K562 (cell line): ENCODE results near the gene ACTBL2. TPM values are rescaled to one million over a fixed set of nuclear protein-coding genes. Genes with fewer than 3 reads are reported as not detected.

ENCODE experiments used
- ATAC-seq: fragments of 200-7000 bp; cut with Tn5 transposase; 3 replicates; pipeline ENCODE4 v1.9.1; 2020; ENCODE audit warnings: moderate library complexity
- BruUV-seq: library from RNA; stranded (reverse); fragments of 400-500 nt; replicated peaks from 2 replicates; lab custom pipeline; 2021; lab: Mats Ljungman, UMichigan
- CTCF ChIA-PET: fragments of 300-600 bp; formaldehyde crosslinking; extraction: SDS; loops from one replicate; lab custom pipeline; 2021; ENCODE audit warnings: low intra/inter-chr PET ratio; lab: Yijun Ruan, JAX
- POLR2A ChIA-PET: fragments of 300-600, 350-650 bp; sonication (Branson Sonifier 250); formaldehyde crosslinking; extraction: SDS; loops from one replicate; lab custom pipeline; 2021; ENCODE audit warnings: antibody characterized with exemption, inconsistent platforms; lab: Yijun Ruan, JAX
- DNase-seq, 4 experiments: peaks; one replicate each; pipeline versions ENCODE4 v3.0.0 to v3.0.0-alpha.2; 2011 to 2018; ENCODE audit warnings: low spot score in 3 of 4, mixed read lengths in 3 of 4; ENCODE audit errors: extremely low read depth in 1 of 4
- FAIRE-seq: peaks from 2 replicates; lab custom pipeline; 2011; peaks lifted over from hg19 to GRCh38; lab: Jason Lieb, UNC
- H2AFZ ChIP-seq: 2 replicates; pipeline ENCODE4 v1.6.0; 2011; ENCODE audit warnings: low read depth, low read length, control low read depth, inconsistent platforms
- H3K27ac ChIP-seq: fragments of 200-600 bp; 3 replicates; pipeline ENCODE4 v1.8.0; 2011; ENCODE audit warnings: low read depth, mild to moderate bottlenecking, control low read depth, inconsistent platforms, low read length, moderate library complexity, mixed read lengths; ENCODE audit errors: extremely low read depth
- H3K27me3 ChIP-seq, 2 experiments: fragments of 300-600 bp in 1 of 2; 2 replicates in 1 of 2; 3 replicates in 1 of 2; pipeline versions ENCODE4 v1.6.0 to v1.8.0; 2011; ENCODE audit warnings: inconsistent platforms in 2 of 2, low read length in 2 of 2, mild to moderate bottlenecking in 1 of 2, mixed read lengths in 1 of 2, moderate library complexity in 1 of 2; ENCODE audit not compliant: control insufficient read depth in 2 of 2, insufficient read depth in 2 of 2
- H3K36me3 ChIP-seq: fragments of 300-600 bp; 3 replicates; pipeline ENCODE4 v1.8.0; 2011; ENCODE audit warnings: mild to moderate bottlenecking, low read length, inconsistent platforms; ENCODE audit not compliant: control insufficient read depth, insufficient read depth
- H3K4me1 ChIP-seq, 2 experiments: fragments of 200-600 bp in 1 of 2; replicated peaks in 1 of 2; 2 replicates in 1 of 2; 3 replicates in 1 of 2; pipeline versions ENCODE4 v1.5.1 to v1.8.0; 2011; ENCODE audit warnings: inconsistent platforms in 2 of 2, low read length in 2 of 2, mild to moderate bottlenecking in 1 of 2, mixed read lengths in 1 of 2, moderate library complexity in 1 of 2; ENCODE audit not compliant: control insufficient read depth in 2 of 2, insufficient read depth in 2 of 2
- H3K4me2 ChIP-seq: 2 replicates; pipeline ENCODE4 v1.6.1; 2011; ENCODE audit warnings: low read length, control low read depth, inconsistent platforms, mixed read lengths; ENCODE audit not compliant: insufficient read depth
- H3K4me3 ChIP-seq: fragments of 200-600 bp; sonication (generic), shearing (Covaris generic); 2 replicates; pipeline ENCODE4 v1.5.1; 2016; ENCODE audit warnings: control low read depth, inconsistent platforms
- H3K79me2 ChIP-seq: fragments of 200-600 bp; 3 replicates; pipeline ENCODE4 v1.8.0; 2011; ENCODE audit warnings: low read length, inconsistent platforms; ENCODE audit not compliant: control insufficient read depth, insufficient read depth
- H3K9ac ChIP-seq, 2 experiments: 2 replicates each; pipeline versions ENCODE4 v1.6.0 to v1.6.1; 2011; ENCODE audit warnings: low read depth in 2 of 2, low read length in 2 of 2, control low read depth in 1 of 2, inconsistent platforms in 1 of 2, mild to moderate bottlenecking in 1 of 2, mixed read lengths in 1 of 2; ENCODE audit not compliant: insufficient read depth in 1 of 2
- H3K9me1 ChIP-seq: one replicate; pipeline ENCODE4 v1.6.0; 2011; ENCODE audit warnings: inconsistent platforms, mild to moderate bottlenecking, low read length, moderate library complexity; ENCODE audit not compliant: control insufficient read depth, insufficient read depth
- H3K9me3 ChIP-seq: replicated peaks from 2 replicates; pipeline ENCODE4 v1.5.1; 2011; ENCODE audit warnings: low read depth, low read length, inconsistent platforms; ENCODE audit not compliant: control insufficient read depth, insufficient read depth
- H4K20me1 ChIP-seq: replicated peaks from 2 replicates; pipeline ENCODE4 v1.6.1; 2011; ENCODE audit warnings: low read length, inconsistent platforms, mixed read lengths; ENCODE audit not compliant: control insufficient read depth, insufficient read depth
- AFF4 ChIP-seq: sonication (generic); formaldehyde crosslinking; IDR thresholded peaks from 2 replicates; pipeline ENCODE4 v1.8.0; 2023; ENCODE audit warnings: mild to moderate bottlenecking, missing genetic modification reagents
- ATF4 ChIP-seq: fragments of 450-650 bp; formaldehyde crosslinking; IDR thresholded peaks from 2 replicates; pipeline ENCODE4 v1.4.0; 2022; ENCODE audit warnings: mild to moderate bottlenecking, moderate library complexity
- E2F3 ChIP-seq: fragments of 250-450 bp; sonication (Bioruptor Pico); IDR thresholded peaks from 2 replicates; pipeline ENCODE4 v1.4.0; 2020; ENCODE audit warnings: mild to moderate bottlenecking
- ELK3 ChIP-seq: fragments of 450-650 bp; formaldehyde crosslinking; IDR thresholded peaks from 2 replicates; pipeline ENCODE4 v1.4.0; 2020; ENCODE audit warnings: mild to moderate bottlenecking
- EWSR1 ChIP-seq: fragments of 450-650 bp; IDR thresholded peaks from 2 replicates; pipeline ENCODE4 v1.6.1; 2018; ENCODE audit warnings: borderline replicate concordance, mild to moderate bottlenecking, low read depth, moderate library complexity; ENCODE audit not compliant: partially characterized antibody
- HDAC1 ChIP-seq, 2 experiments: fragments of 450-650 bp; IDR thresholded peaks; 2 replicates each; pipeline ENCODE4 v1.6.1; 2016 to 2017; ENCODE audit warnings: inconsistent platforms in 1 of 2, mild to moderate bottlenecking in 1 of 2, moderate library complexity in 1 of 2
- HDGF ChIP-seq: fragments of 450-650 bp; IDR thresholded peaks from 2 replicates; pipeline ENCODE4 v1.6.1; 2016
- MYBL2 ChIP-seq, 2 experiments: fragments of 450-650 bp in 1 of 2; sonication (generic) in 1 of 2; formaldehyde crosslinking in 1 of 2; IDR thresholded peaks; 2 replicates each; pipeline versions ENCODE4 v1.6.1 to v1.8.1; 2017 to 2022; ENCODE audit warnings: borderline replicate concordance in 1 of 2, inconsistent platforms in 1 of 2, low read depth in 1 of 2, mild to moderate bottlenecking in 1 of 2, missing genetic modification reagents in 1 of 2, moderate library complexity in 1 of 2
- PHF21A ChIP-seq: fragments of 450-650 bp; IDR thresholded peaks from 2 replicates; pipeline ENCODE4 v1.6.1; 2017; ENCODE audit warnings: low read depth, borderline replicate concordance
- TARDBP ChIP-seq: fragments of 450-650 bp; IDR thresholded peaks from 2 replicates; pipeline ENCODE4 v1.6.1; 2016
- ZC3H4 ChIP-seq: sonication (generic); formaldehyde crosslinking; IDR thresholded peaks from 2 replicates; pipeline ENCODE4 v1.9.0; 2021; ENCODE audit warnings: missing genetic modification reagents, borderline replicate concordance
- ZC3H8 ChIP-seq: fragments of 450-650 bp; IDR thresholded peaks from 2 replicates; pipeline ENCODE4 v1.6.1; 2017
- ZNF184 ChIP-seq: sonication (generic); formaldehyde crosslinking; IDR thresholded peaks from 2 replicates; pipeline ENCODE4 v1.5.0; 2020; ENCODE audit warnings: missing genetic modification reagents
- ZNF75A ChIP-seq: fragments of 450-650 bp; formaldehyde crosslinking; IDR thresholded peaks from 2 replicates; pipeline ENCODE4 v1.4.0; 2020; ENCODE audit warnings: mild to moderate bottlenecking
- ZNF785 ChIP-seq: fragments of 250-450 bp; sonication (Bioruptor Pico); IDR thresholded peaks from 2 replicates; pipeline ENCODE4 v1.4.0; 2020; ENCODE audit warnings: mild to moderate bottlenecking
- WGBS: fragments of 100-300 bp; shearing (Covaris generic); methylation state at CpG from one replicate; pipeline ENCODE4 v1.1.6; 2016; ENCODE audit warnings: low coverage, mixed read lengths; ENCODE audit not compliant: insufficient coverage; ENCODE audit errors: missing lambda C conversion rate; 5-methylcytosine and 5-hydroxymethylcytosine counted together
- in situ Hi-C: fragments of 300-500 bp; cut with MboI; formaldehyde crosslinking; loops from 4 replicates; pipeline ENCODE4 v1.15.0; 2018; ENCODE audit warnings: inconsistent platforms, mixed read lengths
- intact Hi-C: fragments of 100-400 bp; cut with micrococcal nuclease; formaldehyde crosslinking; loops from 2 replicates; pipeline ENCODE4 v1.14.2; 2022
- polyA plus RNA-seq, 8 experiments: library from polyadenylated mRNA; depleted of rRNA in 4 of 8; stranded (reverse) in 5 of 8; unstranded in 3 of 8; fragments of >200 nt; fragmentation: Nextera tagmentation in 2 of 8; fragmentation: Illumina TruSeq in 1 of 8; extraction: Ambion mirVana in 2 of 8; extraction: Trizol in 1 of 8; gene quantifications; 2 replicates each; pipeline versions ENCODE4 v1.2.1 to v1.2.3, GENCODE V29; 2011 to 2014; ENCODE audit warnings: inconsistent platforms in 1 of 8, missing spikeins in 1 of 8
- total RNA-seq, 7 experiments: library from RNA; depleted of rRNA in 6 of 7; stranded (reverse); fragments of >200 nt in 6 of 7; fragmentation: Illumina TruSeq in 2 of 7; extraction: Trizol in 2 of 7; gene quantifications; 2 replicates each; pipeline versions ENCODE4 v1.2.1 to v1.2.3, GENCODE V29; 2011 to 2021; ENCODE audit warnings: low replicate concordance in 1 of 7
- TF ChIP-seq, protein P1 (sequence below), 2 experiments: fragments of 200-800 bp in 1 of 2; sonication (Bioruptor generic) in 1 of 2; sonication (generic) in 1 of 2; formaldehyde crosslinking in 1 of 2; IDR thresholded peaks in 1 of 2; conservative IDR thresholded peaks in 1 of 2; 2 replicates each; pipeline versions ENCODE4 v1.5.0 to v1.6.1; 2016 to 2020; ENCODE audit warnings: missing compliant biosample characterization in 1 of 2, missing genetic modification characterization in 1 of 2, missing genetic modification reagents in 1 of 2

Gene ACTBL2
- total and polyA plus RNA-seq, 9 of the 15 experiments (the other 6 are each of a cell fraction or from before 2014, with no cell fraction given), result not detected

- Histone ChIP-seq H3K9ac (no peak overlapping the region), H4K20me1 (no peaks in the 10 kb centered on the region), H3K9me1 (no peaks in the 10 kb centered on the region), H3K36me3 (no peaks in the 10 kb centered on the region), H3K4me3 (no peak overlapping the region), H3K4me2 (no peak overlapping the region), H3K79me2 (no peaks in the 10 kb centered on the region), H3K27ac (no peak overlapping the region), H3K27me3 (peaks cover 0 to 10% of the 10 kb centered on the region in 2 experiments; a peak in 1 of 5 replicates), H3K9me3 (no peaks in the 10 kb centered on the region), H3K4me1 (no peaks in the 10 kb centered on the region), H2AFZ (no peak overlapping the region)
- no peak for DNase-seq
- in situ Hi-C loops (no loop called here), intact Hi-C loops (no loop called here)
- CTCF ChIA-PET, result interaction anchor here (0.7 kb wide), 1 partner anchor 1496 kb away, joined by 3 read pairs; no protein-coding TSS in a partner anchor
- no TSS peak for BruUV-seq
- POLR2A ChIA-PET, result no interaction called here
- no peak for ATAC-seq
- 2% methylated on average over 6 of the region's 6 CpGs for WGBS
- no peak for FAIRE-seq
- TF ChIP-seq, protein P1, sequence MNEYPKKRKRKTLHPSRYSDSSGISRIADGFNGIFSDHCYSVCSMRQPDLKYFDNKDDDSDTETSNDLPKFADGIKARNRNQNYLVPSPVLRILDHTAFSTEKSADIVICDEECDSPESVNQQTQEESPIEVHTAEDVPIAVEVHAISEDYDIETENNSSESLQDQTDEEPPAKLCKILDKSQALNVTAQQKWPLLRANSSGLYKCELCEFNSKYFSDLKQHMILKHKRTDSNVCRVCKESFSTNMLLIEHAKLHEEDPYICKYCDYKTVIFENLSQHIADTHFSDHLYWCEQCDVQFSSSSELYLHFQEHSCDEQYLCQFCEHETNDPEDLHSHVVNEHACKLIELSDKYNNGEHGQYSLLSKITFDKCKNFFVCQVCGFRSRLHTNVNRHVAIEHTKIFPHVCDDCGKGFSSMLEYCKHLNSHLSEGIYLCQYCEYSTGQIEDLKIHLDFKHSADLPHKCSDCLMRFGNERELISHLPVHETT (CRISPR knock-in tag; conservative IDR thresholded peaks at IDR 0.05 in 1 of 2, IDR thresholded peaks at IDR 0.05 in 1 of 2), result no peak
- TF ChIP-seq HDAC1 (IDR thresholded peaks at IDR 0.05), result no peak
- no peak for TF ChIP-seq ZNF785 (CRISPR knock-in tag)
- no peak for TF ChIP-seq MYBL2 (IDR thresholded peaks at IDR 0.05; ENCODE audit: low read depth)
- TF ChIP-seq MYBL2 (CRISPR knock-in tag; IDR thresholded peaks at IDR 0.05; ENCODE audit: borderline replicate concordance), result no peak
- no peak for TF ChIP-seq TARDBP
- TF ChIP-seq ZNF75A (CRISPR knock-in tag), result no peak
- no peak for TF ChIP-seq ZC3H8
- TF ChIP-seq ELK3 (CRISPR knock-in tag), result no peak
- TF ChIP-seq HDGF, result no peak
- TF ChIP-seq EWSR1, result no peak
- no peak for TF ChIP-seq AFF4 (CRISPR knock-in tag)
- TF ChIP-seq ATF4, result no peak
- no peak for TF ChIP-seq PHF21A
- TF ChIP-seq E2F3 (CRISPR knock-in tag), result no peak
- TF ChIP-seq ZC3H4 (CRISPR knock-in tag), result no peak
- no peak for TF ChIP-seq ZNF184 (CRISPR knock-in tag)
Observed at GRCh38 chr5:57431759-57432158, 50.9 kb downstream of the ACTBL2 start.
